ENCODE measurements around the gene ADH1C.

ADH1C gene

GRCh38 chr4:99390055-99390454 lies 37.5 kb upstream of the ADH1C start:
- TF ChIP-seq TAF1 (IDR thresholded peaks at IDR 0.05; ENCODE audit: borderline replicate concordance, insufficient read depth, low read length) (no peak), POLR2AphosphoS5 (IDR thresholded peaks at IDR 0.05; ENCODE audit: low read depth, low read length) (no peak), SIN3A (IDR thresholded peaks at IDR 0.05; ENCODE audit: borderline replicate concordance, insufficient read depth, low read length) (no peak), FOXP2 (optimal IDR thresholded peaks at IDR 0.05; ENCODE audit: borderline replicate concordance, extremely low read depth, extremely low read length, insufficient read depth) (no peak)
- TF ChIP-seq, protein P1, sequence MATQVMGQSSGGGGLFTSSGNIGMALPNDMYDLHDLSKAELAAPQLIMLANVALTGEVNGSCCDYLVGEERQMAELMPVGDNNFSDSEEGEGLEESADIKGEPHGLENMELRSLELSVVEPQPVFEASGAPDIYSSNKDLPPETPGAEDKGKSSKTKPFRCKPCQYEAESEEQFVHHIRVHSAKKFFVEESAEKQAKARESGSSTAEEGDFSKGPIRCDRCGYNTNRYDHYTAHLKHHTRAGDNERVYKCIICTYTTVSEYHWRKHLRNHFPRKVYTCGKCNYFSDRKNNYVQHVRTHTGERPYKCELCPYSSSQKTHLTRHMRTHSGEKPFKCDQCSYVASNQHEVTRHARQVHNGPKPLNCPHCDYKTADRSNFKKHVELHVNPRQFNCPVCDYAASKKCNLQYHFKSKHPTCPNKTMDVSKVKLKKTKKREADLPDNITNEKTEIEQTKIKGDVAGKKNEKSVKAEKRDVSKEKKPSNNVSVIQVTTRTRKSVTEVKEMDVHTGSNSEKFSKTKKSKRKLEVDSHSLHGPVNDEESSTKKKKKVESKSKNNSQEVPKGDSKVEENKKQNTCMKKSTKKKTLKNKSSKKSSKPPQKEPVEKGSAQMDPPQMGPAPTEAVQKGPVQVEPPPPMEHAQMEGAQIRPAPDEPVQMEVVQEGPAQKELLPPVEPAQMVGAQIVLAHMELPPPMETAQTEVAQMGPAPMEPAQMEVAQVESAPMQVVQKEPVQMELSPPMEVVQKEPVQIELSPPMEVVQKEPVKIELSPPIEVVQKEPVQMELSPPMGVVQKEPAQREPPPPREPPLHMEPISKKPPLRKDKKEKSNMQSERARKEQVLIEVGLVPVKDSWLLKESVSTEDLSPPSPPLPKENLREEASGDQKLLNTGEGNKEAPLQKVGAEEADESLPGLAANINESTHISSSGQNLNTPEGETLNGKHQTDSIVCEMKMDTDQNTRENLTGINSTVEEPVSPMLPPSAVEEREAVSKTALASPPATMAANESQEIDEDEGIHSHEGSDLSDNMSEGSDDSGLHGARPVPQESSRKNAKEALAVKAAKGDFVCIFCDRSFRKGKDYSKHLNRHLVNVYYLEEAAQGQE (IDR thresholded peaks at IDR 0.05; ENCODE audit: insufficient read depth in 1 of 2, low read depth in 2 of 2, low read length in 2 of 2), result no peak

DNA sequence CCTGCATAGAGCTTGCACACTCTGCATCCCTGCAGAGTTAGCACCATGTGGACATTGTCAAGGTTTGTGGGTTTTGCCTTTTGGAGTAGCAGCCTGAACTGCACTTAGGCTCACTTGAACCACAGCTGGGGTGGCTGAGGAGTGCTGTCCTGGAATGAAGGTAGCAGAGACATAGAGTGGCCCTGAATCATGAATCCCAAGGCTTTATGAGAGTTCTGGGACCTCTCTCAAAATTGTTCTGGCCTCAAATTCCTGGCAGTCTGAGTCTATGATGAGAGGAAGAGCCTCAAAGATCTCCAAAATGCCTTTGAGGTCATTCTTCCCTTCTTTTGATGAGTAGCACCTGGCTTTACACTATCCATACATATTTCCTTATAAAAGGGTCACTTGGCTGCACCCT lies 37.1 kb upstream of the ADH1C start:
- no peak for TF ChIP-seq FOXP2 (optimal IDR thresholded peaks at IDR 0.05; ENCODE audit: borderline replicate concordance, extremely low read depth, extremely low read length, insufficient read depth)
- TF ChIP-seq, protein P1 (IDR thresholded peaks at IDR 0.05; ENCODE audit: insufficient read depth in 1 of 2, low read depth in 2 of 2, low read length in 2 of 2), result no peak
- no peak for TF ChIP-seq TAF1 (IDR thresholded peaks at IDR 0.05; ENCODE audit: borderline replicate concordance, insufficient read depth, low read length)
- no peak for TF ChIP-seq POLR2AphosphoS5 (IDR thresholded peaks at IDR 0.05; ENCODE audit: low read depth, low read length)
- no peak for TF ChIP-seq SIN3A (IDR thresholded peaks at IDR 0.05; ENCODE audit: borderline replicate concordance, insufficient read depth, low read length)

GRCh38 chr4:99383833-99384392 lies 31.4 kb upstream of the ADH1C start:
- no peak for TF ChIP-seq FOXP2 (optimal IDR thresholded peaks at IDR 0.05; ENCODE audit: borderline replicate concordance, extremely low read depth, extremely low read length, insufficient read depth)
- no peak for TF ChIP-seq POLR2AphosphoS5 (IDR thresholded peaks at IDR 0.05; ENCODE audit: low read depth, low read length)
- TF ChIP-seq, protein P1 (IDR thresholded peaks at IDR 0.05; ENCODE audit: insufficient read depth in 1 of 2, low read depth in 2 of 2, low read length in 2 of 2), result no peak
- TF ChIP-seq TAF1 (IDR thresholded peaks at IDR 0.05; ENCODE audit: borderline replicate concordance, insufficient read depth, low read length), result no peak
- no peak for TF ChIP-seq SIN3A (IDR thresholded peaks at IDR 0.05; ENCODE audit: borderline replicate concordance, insufficient read depth, low read length)

DNA sequence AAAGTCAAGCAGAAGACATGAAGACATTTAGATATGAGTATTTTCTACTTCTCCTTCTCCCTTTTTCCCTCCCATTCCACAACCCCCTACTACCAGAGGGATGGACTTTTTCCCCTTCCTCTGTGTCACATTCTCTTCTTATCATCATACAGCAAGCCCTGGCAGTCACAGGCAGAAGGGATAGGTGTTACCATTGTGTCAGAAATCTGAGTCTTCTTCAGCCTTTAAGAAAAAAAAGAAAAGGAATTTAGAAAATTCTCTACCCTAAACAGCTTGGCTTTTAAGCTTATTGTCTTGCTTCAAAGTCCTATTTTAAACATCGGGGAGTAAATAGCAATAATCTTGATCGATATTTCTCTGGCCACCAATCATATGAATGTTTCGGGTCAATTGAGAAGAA lies 30.9 kb upstream of the ADH1C start:
- TF ChIP-seq, protein P1 (IDR thresholded peaks at IDR 0.05; ENCODE audit: insufficient read depth in 1 of 2, low read depth in 2 of 2, low read length in 2 of 2), result no peak
- TF ChIP-seq POLR2AphosphoS5 (IDR thresholded peaks at IDR 0.05; ENCODE audit: low read depth, low read length) (no peak), SIN3A (IDR thresholded peaks at IDR 0.05; ENCODE audit: borderline replicate concordance, insufficient read depth, low read length) (no peak), TAF1 (IDR thresholded peaks at IDR 0.05; ENCODE audit: borderline replicate concordance, insufficient read depth, low read length) (no peak), FOXP2 (optimal IDR thresholded peaks at IDR 0.05; ENCODE audit: borderline replicate concordance, extremely low read depth, extremely low read length, insufficient read depth) (no peak)

All from PFSK-1 (cell line).